ENCODE measurements around the gene FGF19.

The FGF19 gene

GRCh38 chr11:69683764-69684333 lies 20.0 kb downstream of the FGF19 start:
- Mint-ChIP-seq H3K36me3 (ENCODE audit: low read depth) (no peaks in the 10 kb centered on the region), H3K4me3 (no peak overlapping the region), H3K4me1 (no peaks in the 10 kb centered on the region), H3K27ac (no peak overlapping the region), H3K27me3 (ENCODE audit: low read depth, poor library complexity) (peaks cover 32% of the 10 kb centered on the region), H3K9me3 (no peaks in the 10 kb centered on the region)
- DNase-seq: peak; percentile 34
- peak; percentile 45 for TF ChIP-seq CTCF (IDR thresholded peaks at IDR 0.05)

- no peak for DNase-seq
- Mint-ChIP-seq H3K4me1 (no peaks in the 10 kb centered on the region), H3K36me3 (ENCODE audit: low read depth) (no peaks in the 10 kb centered on the region), H3K9me3 (no peaks in the 10 kb centered on the region), H3K4me3 (no peak overlapping the region), H3K27ac (no peak overlapping the region), H3K27me3 (ENCODE audit: low read depth, poor library complexity) (peaks cover 31% of the 10 kb centered on the region)
- TF ChIP-seq CTCF (IDR thresholded peaks at IDR 0.05): no peak
Observed at GRCh38 chr11:69682681-69683326, 21.0 kb downstream of the FGF19 start.

GRCh38 chr11:69682221-69682620 lies 21.6 kb downstream of the FGF19 start:
- Mint-ChIP-seq H3K27ac (no peak overlapping the region), H3K4me3 (no peak overlapping the region), H3K27me3 (ENCODE audit: low read depth, poor library complexity) (peaks cover 29% of the 10 kb centered on the region), H3K4me1 (no peaks in the 10 kb centered on the region), H3K36me3 (ENCODE audit: low read depth) (no peaks in the 10 kb centered on the region), H3K9me3 (no peaks in the 10 kb centered on the region)
- no peak for DNase-seq
- no peak for TF ChIP-seq CTCF (IDR thresholded peaks at IDR 0.05)

- no peak for TF ChIP-seq CTCF (IDR thresholded peaks at IDR 0.05)
- H3K27ac Mint-ChIP-seq: no peak overlapping the region
- H3K9me3 Mint-ChIP-seq: no peaks in the 10 kb centered on the region
- H3K4me1 Mint-ChIP-seq: no peaks in the 10 kb centered on the region
- peaks cover 31% of the 10 kb centered on the region for H3K27me3 Mint-ChIP-seq (ENCODE audit: low read depth, poor library complexity)
- H3K4me3 Mint-ChIP-seq: no peak overlapping the region
- no peak for DNase-seq
- no peaks in the 10 kb centered on the region for H3K36me3 Mint-ChIP-seq (ENCODE audit: low read depth)
Observed at GRCh38 chr11:69680688-69681087, 23.1 kb downstream of the FGF19 start.

- no peak for TF ChIP-seq CTCF (IDR thresholded peaks at IDR 0.05)
- Mint-ChIP-seq H3K27me3 (ENCODE audit: low read depth, poor library complexity) (peaks cover 15% of the 10 kb centered on the region), H3K9me3 (no peaks in the 10 kb centered on the region), H3K4me1 (peaks cover 21% of the 10 kb centered on the region), H3K4me3 (no peak overlapping the region), H3K36me3 (ENCODE audit: low read depth) (peaks cover 5% of the 10 kb centered on the region), H3K27ac (no peak overlapping the region)
- no peak for DNase-seq
Observed at GRCh38 chr11:69677749-69678148, 26.1 kb downstream of the FGF19 start.

Data from nephron progenitor cell (in vitro differentiated cells).